Globus pallidus (tissue), 1 donor: ENCODE results near the gene GPA33.

Source experiments
- DNase-seq: peaks from one replicate; pipeline ENCODE4 v3.0.0-alpha.2; 2015; ENCODE audit warnings: low spot score

Gene GPA33

DNA sequence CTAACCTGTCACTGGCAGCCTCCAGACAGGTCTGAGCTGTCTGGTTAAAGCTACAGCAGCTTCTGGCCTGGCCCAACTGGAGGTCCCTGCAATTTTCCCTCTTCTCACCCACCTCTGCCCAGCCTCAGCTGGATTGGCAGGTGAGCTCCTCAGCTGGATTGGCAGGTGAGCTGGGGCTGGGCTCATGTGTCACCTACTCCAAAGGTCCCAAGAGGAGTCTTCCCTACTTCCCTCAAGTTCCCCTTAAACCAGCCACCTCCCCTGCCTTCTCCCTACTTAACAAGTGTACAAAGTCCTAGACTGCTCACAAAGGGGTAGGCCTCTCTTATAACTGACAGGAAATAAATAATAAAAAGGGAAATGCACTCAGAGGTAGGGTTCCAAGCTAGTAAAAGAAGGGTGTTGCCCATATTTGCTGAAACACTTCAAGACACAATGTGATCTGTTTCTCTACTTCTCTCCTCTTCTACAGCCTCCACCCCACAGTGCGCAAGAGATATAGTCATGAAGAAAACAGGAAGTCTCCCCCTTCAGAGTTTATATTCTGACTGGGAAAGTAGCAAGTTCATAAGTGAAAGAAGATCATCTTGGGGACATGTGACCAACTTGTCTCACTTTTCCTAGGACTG is at the start of gene GPA33:
GPA33 (minus strand) TSS at position 64 of the 629 bp plus-strand sequence. CDS start 90 bp downstream, outside the sequence.
- DNase-seq = no peak

DNA sequence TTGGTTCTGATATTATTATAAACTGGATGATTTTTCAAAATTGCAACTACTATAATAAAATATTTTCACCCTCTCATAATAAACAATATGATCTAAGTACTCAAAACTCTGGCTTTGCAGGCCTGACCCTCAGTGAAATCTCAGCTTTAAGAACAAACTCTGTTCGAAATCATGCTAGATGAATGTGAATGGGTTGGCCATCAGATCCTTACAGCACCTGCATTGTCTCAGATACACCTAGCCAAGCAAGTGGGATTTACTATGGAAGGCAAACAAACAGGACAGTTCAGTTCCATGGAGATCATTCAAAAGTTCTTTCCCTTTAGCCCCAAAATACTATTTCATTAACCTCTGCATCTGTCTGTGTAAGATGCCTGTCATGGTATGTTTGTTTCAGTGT is 48.5 kb upstream of the GPA33 start:
- no peak for DNase-seq

DNA sequence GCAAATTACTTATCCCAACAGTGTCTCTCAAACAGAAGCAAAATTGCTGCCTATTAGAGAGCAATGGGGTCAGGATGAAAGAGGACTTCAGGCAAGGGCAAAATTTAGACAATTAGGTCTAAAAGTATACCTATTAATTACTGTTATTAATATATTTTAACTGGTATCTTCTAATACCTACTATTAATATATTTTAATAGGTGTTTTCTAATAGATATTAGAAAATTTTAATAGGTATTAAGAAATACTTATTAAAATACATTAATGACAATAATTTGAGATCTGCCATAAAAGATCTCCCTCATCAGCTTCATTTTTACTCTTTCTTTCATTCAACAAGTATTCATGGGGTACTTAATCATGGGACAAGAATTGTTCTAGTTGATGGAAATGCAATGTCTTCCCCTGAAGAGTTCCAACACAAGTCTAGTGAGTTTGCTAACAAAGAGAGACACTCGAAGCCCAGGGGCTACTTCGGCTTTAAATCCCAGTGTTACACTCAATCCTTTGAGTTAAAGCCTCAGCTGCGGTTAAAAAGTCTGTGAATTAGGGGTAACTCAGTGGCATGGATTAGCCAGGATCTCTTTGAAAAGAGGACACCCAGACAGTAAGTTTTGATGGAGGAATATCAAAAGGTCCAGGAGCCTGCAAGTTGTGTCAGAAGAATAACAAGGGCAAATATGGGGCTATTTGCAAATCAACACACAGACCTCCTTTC is 47.8 kb upstream of the GPA33 start:
- no peak for DNase-seq

- DNase-seq = no peak
These were observed 47.2 kb upstream of the GPA33 start for GRCh38 chr1:167137332-167137781.

- no peak for DNase-seq
These were observed 46.6 kb upstream of the GPA33 start for GRCh38 chr1:167136806-167137205.

DNA sequence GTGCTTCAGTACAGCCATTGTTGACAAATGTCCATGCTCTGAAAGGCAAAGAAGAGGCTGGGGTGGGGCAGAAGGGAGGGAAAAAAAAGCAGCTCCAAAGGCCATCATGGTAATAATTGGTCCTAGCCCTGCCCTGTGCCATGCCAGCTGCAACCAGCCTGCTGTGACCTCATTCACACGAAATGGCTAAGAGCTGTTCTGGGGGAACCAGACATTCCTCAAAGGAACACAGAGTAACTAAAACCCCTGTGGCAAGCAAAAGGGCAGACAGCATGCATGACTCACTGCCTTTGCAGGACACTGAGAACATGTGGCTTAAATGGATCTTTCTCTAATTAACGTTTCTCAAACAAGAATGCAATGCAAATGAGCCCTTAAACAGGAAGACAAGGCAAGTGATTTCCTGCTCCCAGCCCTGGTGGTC is 46.0 kb upstream of the GPA33 start:
- DNase-seq = no peak

- no peak for DNase-seq
These were observed 45.2 kb upstream of the GPA33 start for GRCh38 chr1:167135281-167135840.

DNA sequence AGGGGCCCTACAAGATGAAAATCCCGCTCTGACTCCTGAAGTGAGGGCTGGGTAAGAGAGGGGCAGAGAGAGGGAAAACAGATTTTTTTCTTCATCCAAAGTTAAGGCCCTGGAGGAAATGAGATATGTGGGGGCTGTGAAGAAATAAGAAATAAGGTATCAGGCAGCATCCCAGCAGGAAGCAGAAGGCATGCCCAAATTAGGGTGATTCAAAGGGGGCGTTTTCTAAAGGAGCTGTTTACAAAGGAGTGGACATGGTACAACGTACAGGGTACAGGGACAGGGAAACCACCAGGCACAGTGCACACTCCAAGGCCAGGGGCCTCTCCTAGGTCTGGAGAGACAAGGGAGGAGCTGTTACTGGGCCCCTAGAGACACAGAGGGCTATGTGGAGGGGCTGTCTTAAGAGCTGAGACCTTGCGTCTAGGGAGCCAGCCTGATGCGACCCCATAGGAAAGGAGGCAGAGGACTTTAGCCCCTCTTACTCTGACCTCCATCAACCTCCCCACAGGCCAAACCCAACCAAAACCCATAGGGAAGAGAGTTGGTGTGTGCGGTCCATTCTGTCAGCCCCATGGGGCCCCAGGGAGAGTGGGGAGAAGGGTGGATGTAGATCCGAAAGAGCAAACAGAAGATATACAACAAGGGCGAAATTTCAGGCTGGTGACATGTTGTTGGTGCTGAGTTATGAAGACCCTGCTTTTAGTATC is 42.3 kb upstream of the GPA33 start:
- no peak for DNase-seq

DNA sequence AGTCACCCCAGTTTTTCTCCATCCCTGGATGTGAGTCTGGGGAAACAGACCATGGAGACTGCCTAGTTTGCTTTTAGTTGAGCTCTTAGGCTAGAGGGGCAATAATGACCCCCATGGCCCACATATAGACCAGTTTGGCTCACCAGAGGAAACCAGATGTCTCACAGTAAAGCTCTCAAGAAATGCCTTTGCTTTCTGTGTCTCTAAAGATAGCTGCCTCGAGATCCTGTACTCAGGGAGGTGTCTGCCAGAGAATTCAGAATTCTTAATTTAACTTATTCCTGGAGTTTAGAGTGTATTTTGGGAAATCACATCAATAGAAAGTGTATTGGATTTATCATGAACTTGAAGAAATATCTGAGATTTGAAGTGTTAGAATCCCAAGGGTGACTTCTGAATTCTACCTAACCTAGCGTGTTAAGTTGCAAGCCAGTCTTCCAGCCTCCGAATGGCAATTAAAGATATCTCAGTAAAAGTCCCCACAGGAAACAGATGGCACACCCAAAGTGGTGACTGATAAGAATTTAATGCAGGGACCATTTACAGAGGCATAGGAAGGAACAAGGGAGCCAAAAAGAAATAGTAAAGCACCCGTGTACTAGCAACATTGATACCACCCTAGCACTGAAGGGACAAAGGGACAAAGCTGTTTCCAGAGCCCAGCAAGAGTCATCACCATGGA is 40.8 kb upstream of the GPA33 start:
- DNase-seq = no peak

GRCh38 chr1:167128261-167129227 is 38.4 kb upstream of the GPA33 start:
- DNase-seq = no peak

GRCh38 chr1:167127661-167128060 is 37.5 kb upstream of the GPA33 start:
- DNase-seq = no peak

DNA sequence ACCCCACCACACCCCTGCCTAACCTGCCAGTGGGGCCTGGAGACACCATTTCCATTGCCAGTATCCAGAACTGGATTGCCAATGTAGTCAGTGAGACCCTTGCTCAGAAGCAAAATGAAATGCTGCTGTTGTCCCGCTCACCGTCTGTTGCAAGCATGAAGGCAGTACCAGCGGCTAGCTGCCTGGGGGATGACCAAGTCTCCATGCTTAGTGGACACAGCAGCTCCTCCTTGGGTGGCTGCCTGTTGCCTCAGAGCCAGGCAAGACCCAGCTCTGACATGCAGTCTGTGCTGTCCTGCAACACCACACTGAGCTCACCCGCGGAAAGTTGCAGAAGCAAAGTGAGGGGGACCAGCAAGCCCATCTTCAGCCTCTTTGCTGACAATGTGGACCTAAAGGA is 37.1 kb upstream of the GPA33 start:
- DNase-seq = no peak

- no peak for DNase-seq
These were observed 36.6 kb upstream of the GPA33 start for GRCh38 chr1:167126811-167127210.

- DNase-seq = no peak
These were observed 36.1 kb upstream of the GPA33 start for GRCh38 chr1:167126317-167126716.

GRCh38 chr1:167122568-167122967 is 32.4 kb upstream of the GPA33 start:
- no peak for DNase-seq

DNA sequence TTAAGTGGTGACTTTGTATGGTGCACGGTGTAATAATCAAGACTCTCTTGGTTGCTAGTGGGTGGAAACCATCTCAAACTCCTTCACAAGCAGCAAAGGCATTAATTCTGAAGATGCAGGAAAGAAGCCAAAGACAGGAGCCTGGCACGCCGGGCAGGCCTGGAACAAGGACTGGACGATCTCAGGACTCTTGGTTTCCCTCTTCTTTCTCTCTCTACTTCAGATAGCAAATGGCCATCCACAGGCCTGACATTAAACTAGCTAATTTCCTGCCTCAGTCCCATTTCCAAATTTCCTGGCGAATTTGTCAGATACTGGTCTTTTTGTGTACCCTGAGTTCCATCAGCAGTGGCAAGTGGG is 31.9 kb upstream of the GPA33 start:
- DNase-seq = no peak

- DNase-seq = peak; percentile 15
These were observed 31.4 kb upstream of the GPA33 start for GRCh38 chr1:167121375-167122120.

- no peak for DNase-seq
These were observed 30.7 kb upstream of the GPA33 start for GRCh38 chr1:167120899-167121298.

GRCh38 chr1:167119696-167120095 is 29.5 kb upstream of the GPA33 start:
- DNase-seq = peak; percentile 18

- DNase-seq = no peak
These were observed 28.0 kb upstream of the GPA33 start for GRCh38 chr1:167118188-167118587.
